IPS-NIHi11 (cell line): ENCODE data around the gene FAM24B.

Experiments used
- DNase-seq: peaks from one replicate; pipeline ENCODE4 v3.0.0; 2012; ENCODE audit warnings: mixed read lengths, low spot score

Gene FAM24B

GRCh38 chr10:122827302-122827701 lies 52.1 kb downstream of the FAM24B start:
- DNase-seq = no peak

- no peak for DNase-seq
Observed at GRCh38 chr10:122822973-122823690, 56.2 kb downstream of the FAM24B start.

- DNase-seq = no peak
Observed at GRCh38 chr10:122821808-122822207, 57.6 kb downstream of the FAM24B start.

DNA sequence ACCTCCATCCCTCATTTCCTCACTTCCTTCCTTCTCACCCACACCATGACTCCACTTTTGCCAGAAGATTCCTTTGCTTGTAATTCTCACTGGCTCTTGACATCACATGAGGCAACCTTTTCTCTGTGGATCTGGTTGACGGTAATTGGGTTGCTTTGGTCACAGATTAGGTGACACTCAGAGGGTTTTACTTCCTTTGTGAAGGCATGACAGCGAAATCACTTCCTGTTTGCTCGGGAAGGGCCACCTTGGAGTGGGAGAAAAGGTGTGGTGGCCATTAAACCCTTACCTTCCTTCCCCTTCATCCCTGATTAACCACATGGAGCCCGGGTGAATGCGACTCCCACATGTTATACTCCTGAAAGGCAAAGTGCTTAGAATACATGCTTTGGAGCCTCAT lies 63.9 kb downstream of the FAM24B start:
- no peak for DNase-seq

- no peak for DNase-seq
Observed at GRCh38 chr10:122814493-122814892, 64.9 kb downstream of the FAM24B start.

- no peak for DNase-seq
Observed at GRCh38 chr10:122812751-122813150, 66.6 kb downstream of the FAM24B start.

DNA sequence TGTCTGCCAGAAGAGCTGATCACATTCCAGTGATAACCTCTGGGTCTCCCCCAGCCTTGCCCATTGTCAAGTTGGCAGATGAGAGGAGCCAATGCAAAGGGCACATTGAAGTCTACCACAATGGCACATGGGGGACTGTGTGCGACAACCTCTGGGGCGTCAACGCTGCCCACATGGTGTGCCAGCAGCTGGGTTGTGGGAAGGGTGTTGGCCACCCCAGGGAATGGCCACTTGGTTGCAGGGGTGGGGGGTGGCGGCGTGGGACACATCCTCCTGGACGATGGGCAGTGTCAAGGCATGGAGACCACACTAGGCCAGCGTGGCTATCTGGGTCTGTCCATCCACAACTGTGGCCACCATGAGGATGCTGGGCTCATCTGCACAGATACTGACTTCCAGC lies 77.1 kb downstream of the FAM24B start:
- DNase-seq = no peak
